ENCODE results near the gene RASA4B. TPM values are rescaled to one million over a fixed set of nuclear protein-coding genes. Genes with fewer than 3 reads are reported as not detected.

The RASA4B gene
- total RNA-seq, 2 donors from 2014 or later = 2.0 to 25.7 TPM

GRCh38 chr7:102468478-102469350 lies 48.9 kb downstream of the RASA4B start:
- Histone ChIP-seq H3K27ac (no peak overlapping the region), H3K4me3 (no peak overlapping the region), H3K36me3 (no peaks in the 10 kb centered on the region), H3K9me3 (no peaks in the 10 kb centered on the region), H3K4me1 (replicated peaks) (peaks cover 5% of the 10 kb centered on the region), H3K27me3 (replicated peaks; ENCODE audit: insufficient read depth) (no peaks in the 10 kb centered on the region)
- DNase-seq (ENCODE audit: low spot score) = no peak
- TF ChIP-seq, protein P1, sequence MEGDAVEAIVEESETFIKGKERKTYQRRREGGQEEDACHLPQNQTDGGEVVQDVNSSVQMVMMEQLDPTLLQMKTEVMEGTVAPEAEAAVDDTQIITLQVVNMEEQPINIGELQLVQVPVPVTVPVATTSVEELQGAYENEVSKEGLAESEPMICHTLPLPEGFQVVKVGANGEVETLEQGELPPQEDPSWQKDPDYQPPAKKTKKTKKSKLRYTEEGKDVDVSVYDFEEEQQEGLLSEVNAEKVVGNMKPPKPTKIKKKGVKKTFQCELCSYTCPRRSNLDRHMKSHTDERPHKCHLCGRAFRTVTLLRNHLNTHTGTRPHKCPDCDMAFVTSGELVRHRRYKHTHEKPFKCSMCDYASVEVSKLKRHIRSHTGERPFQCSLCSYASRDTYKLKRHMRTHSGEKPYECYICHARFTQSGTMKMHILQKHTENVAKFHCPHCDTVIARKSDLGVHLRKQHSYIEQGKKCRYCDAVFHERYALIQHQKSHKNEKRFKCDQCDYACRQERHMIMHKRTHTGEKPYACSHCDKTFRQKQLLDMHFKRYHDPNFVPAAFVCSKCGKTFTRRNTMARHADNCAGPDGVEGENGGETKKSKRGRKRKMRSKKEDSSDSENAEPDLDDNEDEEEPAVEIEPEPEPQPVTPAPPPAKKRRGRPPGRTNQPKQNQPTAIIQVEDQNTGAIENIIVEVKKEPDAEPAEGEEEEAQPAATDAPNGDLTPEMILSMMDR (IDR thresholded peaks at IDR 0.05) = no peak
- no peak for TF ChIP-seq POLR2A (IDR thresholded peaks at IDR 0.05)
- TF ChIP-seq POLR2AphosphoS5 (IDR thresholded peaks at IDR 0.05) = no peak
- intact Hi-C loops (cut with DNase I) = no loop called here
- 93% methylated on average over 40 of the region's 40 CpGs for WGBS

DNA sequence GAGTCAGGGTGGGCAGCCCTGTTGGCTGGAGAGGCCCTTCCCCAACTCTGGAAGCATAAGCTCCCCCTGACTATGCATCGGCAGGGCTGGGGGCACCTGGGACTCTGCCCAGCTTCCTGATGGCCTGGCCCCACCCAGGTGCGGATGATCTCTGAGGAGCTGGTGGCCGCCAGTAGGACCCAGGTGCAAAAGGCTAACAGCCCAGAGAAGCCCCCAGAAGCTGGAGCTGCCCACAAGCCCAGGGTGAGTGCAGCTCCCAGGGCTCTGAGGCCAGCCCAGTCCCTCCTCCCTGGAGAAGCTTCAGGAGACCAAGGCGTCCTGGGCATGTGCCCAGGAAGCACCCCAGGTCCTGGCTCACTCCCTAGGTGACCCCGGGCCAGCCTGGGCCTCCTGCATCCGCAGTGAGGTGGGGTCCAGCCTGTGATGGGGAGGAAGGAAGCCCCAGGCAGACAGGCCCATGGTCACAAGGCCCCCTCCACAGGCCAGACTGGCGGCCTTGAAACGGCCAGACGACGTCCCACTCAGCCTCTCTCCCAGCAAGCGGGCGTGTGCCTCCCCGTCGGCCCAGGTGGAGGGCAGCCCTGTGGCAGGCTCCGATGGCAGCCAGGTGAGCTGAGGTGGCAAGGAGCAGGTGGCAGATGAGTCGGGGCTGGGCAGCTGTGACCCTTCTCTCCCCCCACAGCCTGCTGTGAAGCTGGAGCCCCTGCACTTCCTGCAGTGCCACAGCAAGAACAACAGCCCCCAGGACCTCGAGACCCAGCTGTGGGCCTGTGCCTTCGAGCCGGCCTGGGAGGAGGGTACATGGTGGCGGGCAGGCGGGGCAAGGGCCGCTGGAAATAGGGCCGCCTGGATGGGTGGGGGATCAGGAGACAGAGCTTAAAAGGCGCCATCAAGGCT lies 49.7 kb downstream of the RASA4B start:
- Histone ChIP-seq H3K27ac (no peak overlapping the region), H3K4me1 (replicated peaks) (peaks cover 5% of the 10 kb centered on the region), H3K9me3 (no peaks in the 10 kb centered on the region), H3K27me3 (replicated peaks; ENCODE audit: insufficient read depth) (no peaks in the 10 kb centered on the region), H3K36me3 (no peaks in the 10 kb centered on the region), H3K4me3 (no peak overlapping the region)
- 90% methylated on average over 22 of the region's 24 CpGs for WGBS
- intact Hi-C loops (cut with DNase I) = no loop called here
- no peak for DNase-seq (ENCODE audit: low spot score)
- no peak for TF ChIP-seq POLR2A (IDR thresholded peaks at IDR 0.05)
- TF ChIP-seq, protein P1 (IDR thresholded peaks at IDR 0.05) = no peak
- TF ChIP-seq POLR2AphosphoS5 (IDR thresholded peaks at IDR 0.05) = no peak

DNA sequence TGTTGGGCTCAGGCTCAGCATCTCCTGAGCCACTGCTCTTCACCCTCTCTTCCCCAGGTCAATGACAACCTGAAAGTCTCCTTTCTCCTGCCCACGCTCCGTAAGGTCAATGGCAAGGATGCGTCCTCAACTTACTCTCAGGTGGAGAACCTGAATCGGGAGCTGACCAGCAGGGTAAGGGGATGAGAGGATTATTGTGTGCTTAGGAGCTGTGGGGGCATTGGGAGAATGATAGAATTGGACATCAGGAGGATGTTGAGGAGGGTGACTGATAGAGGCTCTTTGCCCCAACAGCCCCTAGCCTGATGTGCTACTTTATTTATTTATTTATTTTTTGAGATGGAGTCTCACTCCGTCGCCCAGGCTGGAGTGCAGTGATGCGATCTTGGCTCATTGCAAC lies 51.5 kb downstream of the RASA4B start:
- TF ChIP-seq POLR2AphosphoS5 (IDR thresholded peaks at IDR 0.05) (no peak), POLR2A (IDR thresholded peaks at IDR 0.05) (no peak)
- TF ChIP-seq, protein P1 (IDR thresholded peaks at IDR 0.05) = no peak
- Histone ChIP-seq H3K36me3 (no peaks in the 10 kb centered on the region), H3K27ac (no peak overlapping the region), H3K27me3 (replicated peaks; ENCODE audit: insufficient read depth) (no peaks in the 10 kb centered on the region), H3K4me3 (no peak overlapping the region), H3K9me3 (no peaks in the 10 kb centered on the region), H3K4me1 (replicated peaks) (peaks cover 5% of the 10 kb centered on the region)
- WGBS = 93% methylated on average over 7 of the region's 7 CpGs
- intact Hi-C loops (cut with DNase I) = no loop called here
- no peak for DNase-seq (ENCODE audit: low spot score)

DNA sequence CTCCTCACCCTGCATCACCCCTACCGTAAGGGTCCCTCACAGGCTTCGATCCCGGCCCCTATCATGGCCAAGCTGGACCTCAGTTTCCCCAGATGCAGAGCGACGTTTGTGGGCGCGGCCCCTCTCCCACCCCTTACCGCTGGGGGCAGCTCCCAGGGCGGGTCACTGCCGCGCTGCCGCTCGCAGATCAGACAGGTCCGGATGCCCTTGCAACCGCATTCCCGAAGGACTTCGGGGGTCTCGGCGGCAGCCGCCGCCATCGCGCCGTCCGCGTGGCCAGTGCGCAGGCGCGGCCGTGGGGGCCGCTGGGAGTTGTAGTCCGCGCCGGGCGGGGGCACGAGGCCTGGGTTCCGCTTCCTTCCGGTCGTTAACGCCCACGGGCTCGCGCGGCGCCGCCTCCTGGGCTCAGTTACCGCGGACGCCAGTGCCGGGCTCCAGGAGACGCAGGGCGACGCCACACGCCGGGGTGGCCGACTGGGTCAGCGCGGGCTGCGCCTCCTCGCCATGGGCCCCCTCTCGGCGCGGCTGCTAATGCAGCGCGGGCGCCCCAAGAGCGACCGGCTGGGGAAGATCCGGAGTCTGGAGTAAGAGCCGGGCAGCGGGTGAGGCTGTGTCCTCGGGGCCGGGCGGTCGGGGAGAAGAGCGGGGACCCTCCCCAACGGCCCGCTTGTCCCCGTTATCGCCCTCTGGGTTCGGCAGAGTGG lies 52.8 kb downstream of the RASA4B start, which contains the start of the genes ALKBH4 and LRWD1:
Gene ALKBH4, minus strand, starts transcription at position 287 of the 704 bp plus-strand sequence. Its CDS starts 27 bp downstream, at position 260.
Gene LRWD1, plus strand, starts transcription at position 408 of the 704 bp plus-strand sequence. Its CDS starts 97 bp downstream, at position 505.
- H3K9me3 ChIP-seq = no peaks in the 10 kb centered on the region
- peaks cover 5% of the 10 kb centered on the region for H3K4me1 ChIP-seq (replicated peaks)
- no peaks in the 10 kb centered on the region for H3K36me3 ChIP-seq
- peak within 1 kb of the TSS; percentile 71 to 98 for H3K4me3 ChIP-seq
- TF ChIP-seq POLR2A (IDR thresholded peaks at IDR 0.05) = peak; percentile 50
- peak; percentile 79 for TF ChIP-seq POLR2AphosphoS5 (IDR thresholded peaks at IDR 0.05)
- TF ChIP-seq, protein P1 (IDR thresholded peaks at IDR 0.05) = peak in 3 of 4 experiments; percentile 30 to 59 (median 54)
- WGBS = 2% methylated on average over 34 of the region's 81 CpGs
- intact Hi-C loops (cut with DNase I) = no loop called here
- no peaks in the 10 kb centered on the region for H3K27me3 ChIP-seq (replicated peaks; ENCODE audit: insufficient read depth)
- DNase-seq (ENCODE audit: low spot score) = peak; percentile 91
- H3K27ac ChIP-seq = peak within 1 kb of the TSS; percentile 60 to 76
